Ishikawa (cell line): ENCODE results near the gene TP53BP1.

Experiments
- EP300 ChIP-seq: IDR thresholded peaks from 2 replicates; pipeline ENCODE4 v1.6.1; 2012; ENCODE audit warnings: borderline replicate concordance
- MAX ChIP-seq: IDR thresholded peaks from 2 replicates; pipeline ENCODE4 v1.6.1; 2012
- RAD21 ChIP-seq: IDR thresholded peaks from 2 replicates; pipeline ENCODE4 v1.6.1; 2012; ENCODE audit warnings: low read depth
- USF1 ChIP-seq: IDR thresholded peaks from 2 replicates; pipeline ENCODE4 v1.6.1; 2012

- no peak for TF ChIP-seq USF1
- no peak for TF ChIP-seq EP300
- TF ChIP-seq RAD21 = no peak
- TF ChIP-seq MAX = no peak
Measured at GRCh38 chr15:43434446-43434845, 58.5 kb downstream of the TP53BP1 start.
